Transverse colon (tissue), 4 donors: ENCODE measurements around the gene TBX1. TPM values are rescaled to one million over a fixed set of nuclear protein-coding genes. Genes with fewer than 3 reads are reported as not detected.

Source experiments
- DNase-seq: peaks from one replicate; pipeline ENCODE4 v3.0.0-alpha.2; 2019
- H3K27ac ChIP-seq, 4 donors: fragments of 200-600 bp; sonication (generic); 2 replicates each; pipeline ENCODE4 v1.5.1; 2016 to 2018; ENCODE audit warnings: inconsistent platforms in 4 of 4
- H3K27me3 ChIP-seq: fragments of 200-600 bp; sonication (generic); 2 replicates; pipeline ENCODE4 v1.5.1; 2017; ENCODE audit warnings: inconsistent platforms
- H3K36me3 ChIP-seq, 4 donors: fragments of 200-600 bp; sonication (generic); 2 replicates each; pipeline ENCODE4 v1.5.1; 2017 to 2019; ENCODE audit warnings: inconsistent platforms in 4 of 4
- H3K4me1 ChIP-seq, 4 donors: fragments of 200-600 bp; sonication (generic); 2 replicates each; pipeline ENCODE4 v1.5.1; 2017 to 2020; ENCODE audit warnings: inconsistent platforms in 4 of 4
- H3K4me3 ChIP-seq, 4 donors: fragments of 200-600 bp; sonication (generic); 1 replicate in 1 of 4; 2 replicates in 3 of 4; pipeline versions ENCODE4 v1.5.1 to v1.6.1; 2017 to 2019; ENCODE audit warnings: inconsistent platforms in 4 of 4
- H3K9me3 ChIP-seq, 2 donors: fragments of 200-600 bp; sonication (generic); 2 replicates each; pipeline ENCODE4 v1.5.1; 2017 to 2019; ENCODE audit warnings: inconsistent platforms in 2 of 2
- EP300 ChIP-seq: sonication (generic); formaldehyde crosslinking; IDR thresholded peaks from one replicate; pipeline ENCODE4 v1.6.1; 2017; ENCODE audit warnings: antibody characterized with exemption, low read depth
- POLR2A ChIP-seq: fragments of 450-650 bp; IDR thresholded peaks from one replicate; pipeline ENCODE4 v1.6.1; 2016; ENCODE audit warnings: antibody characterized with exemption, mild to moderate bottlenecking, moderate library complexity
- POLR2AphosphoS5 ChIP-seq, 3 donors: sonication (generic); formaldehyde crosslinking; IDR thresholded peaks; one replicate each; pipeline ENCODE4 v1.6.1; 2016; ENCODE audit warnings: antibody characterized with exemption in 3 of 3
- whole genome bisulfite sequencing, 2 donors: methylation state at CpG; one replicate each; pipeline ENCODE4 v1.1.5; 2018; ENCODE audit warnings: low coverage in 1 of 2; 5-methylcytosine and 5-hydroxymethylcytosine counted together
- in situ Hi-C, 4 donors: fragments of 200-750 bp; cut with MboI; loops; one replicate each; pipeline versions ENCODE4 v1.15.0 to v1.15.1; 2017; ENCODE audit warnings: low sequenced_read_pairs in 3 of 4, low pct_ligation_motif_present in 1 of 4, low pct_unique_long_range_greater_than_20kb in 1 of 4
- intact Hi-C: fragments of 100-400 bp; cut with DNase I; formaldehyde crosslinking; loops from one replicate; pipeline ENCODE4 v1.15.1; 2023; ENCODE audit warnings: low total_unique reads
- total RNA-seq, 4 donors: library from RNA; depleted of rRNA; stranded (reverse); fragments of >200 nt; gene quantifications; one replicate each; pipeline ENCODE4 v1.1.0, GENCODE V29; 2016
- TF ChIP-seq, protein P1 (sequence below), 5 experiments: fragments of 200-600 bp in 3 of 5; fragments of 450-650 bp in 2 of 5; sonication (generic) in 3 of 5; IDR thresholded peaks; 1 replicate in 2 of 5; 2 replicates in 3 of 5; pipeline ENCODE4 v1.5.1; 2016 to 2017; ENCODE audit warnings: antibody characterized with exemption in 5 of 5, inconsistent platforms in 3 of 5, mild to moderate bottlenecking in 2 of 5, moderate library complexity in 1 of 5

TBX1 gene
- total RNA-seq, 4 donors from 2014 or later = 1.1 to 1.3 TPM; not detected in 2

DNA sequence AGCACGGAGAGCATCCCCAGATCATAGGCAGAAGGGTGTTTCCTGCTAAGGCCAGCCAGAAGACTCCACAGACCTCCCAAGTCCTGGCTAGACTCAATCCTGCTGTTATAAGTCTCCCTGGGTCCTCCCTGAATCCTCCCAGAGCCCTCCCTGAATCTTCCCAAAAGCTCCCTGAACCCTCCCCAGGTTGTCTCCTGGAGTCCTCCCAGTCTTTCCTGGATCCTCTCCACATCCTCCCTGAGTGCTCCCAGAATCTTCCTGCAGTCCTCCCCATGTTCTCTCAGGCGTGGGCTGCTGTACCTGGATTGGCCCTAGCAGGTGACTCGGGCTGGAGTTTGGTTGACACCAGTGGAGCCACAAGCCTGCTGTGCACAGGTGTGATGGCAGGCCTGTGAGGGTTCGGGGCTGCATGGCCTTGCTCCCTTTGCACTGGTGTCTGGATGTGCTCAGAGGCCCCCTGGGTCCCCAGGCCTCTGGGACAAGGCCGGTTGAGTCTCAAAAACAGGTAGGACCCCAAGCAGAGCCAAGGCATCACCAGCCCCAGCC is 25.7 kb upstream of the TBX1 start:
- Histone ChIP-seq H3K36me3 (no peaks in the 10 kb centered on the region), H3K4me3 (no peak overlapping the region), H3K4me1 (peaks cover 0 to 8% (median 8%) of the 10 kb centered on the region in 4 donors), H3K27ac (no peak overlapping the region), H3K9me3 (no peaks in the 10 kb centered on the region), H3K27me3 (peaks cover 14% of the 10 kb centered on the region)
- intact Hi-C loops = no loop called here
- TF ChIP-seq POLR2A (no peak), EP300 (no peak), POLR2AphosphoS5 (IDR thresholded peaks at IDR 0.05) (no peak)
- TF ChIP-seq, protein P1, sequence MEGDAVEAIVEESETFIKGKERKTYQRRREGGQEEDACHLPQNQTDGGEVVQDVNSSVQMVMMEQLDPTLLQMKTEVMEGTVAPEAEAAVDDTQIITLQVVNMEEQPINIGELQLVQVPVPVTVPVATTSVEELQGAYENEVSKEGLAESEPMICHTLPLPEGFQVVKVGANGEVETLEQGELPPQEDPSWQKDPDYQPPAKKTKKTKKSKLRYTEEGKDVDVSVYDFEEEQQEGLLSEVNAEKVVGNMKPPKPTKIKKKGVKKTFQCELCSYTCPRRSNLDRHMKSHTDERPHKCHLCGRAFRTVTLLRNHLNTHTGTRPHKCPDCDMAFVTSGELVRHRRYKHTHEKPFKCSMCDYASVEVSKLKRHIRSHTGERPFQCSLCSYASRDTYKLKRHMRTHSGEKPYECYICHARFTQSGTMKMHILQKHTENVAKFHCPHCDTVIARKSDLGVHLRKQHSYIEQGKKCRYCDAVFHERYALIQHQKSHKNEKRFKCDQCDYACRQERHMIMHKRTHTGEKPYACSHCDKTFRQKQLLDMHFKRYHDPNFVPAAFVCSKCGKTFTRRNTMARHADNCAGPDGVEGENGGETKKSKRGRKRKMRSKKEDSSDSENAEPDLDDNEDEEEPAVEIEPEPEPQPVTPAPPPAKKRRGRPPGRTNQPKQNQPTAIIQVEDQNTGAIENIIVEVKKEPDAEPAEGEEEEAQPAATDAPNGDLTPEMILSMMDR (IDR thresholded peaks at IDR 0.05) = no peak
- 65% methylated on average over 5 of the region's 5 CpGs; no CpG with 5 or more reads in 1 of the 2 donors for WGBS, 2 donors
- in situ Hi-C loops = loop anchor here in 3 of 4 donors (5.0 kb wide), 1 partner anchor 177 kb away; no protein-coding TSS in a partner anchor
- DNase-seq = no peak

DNA sequence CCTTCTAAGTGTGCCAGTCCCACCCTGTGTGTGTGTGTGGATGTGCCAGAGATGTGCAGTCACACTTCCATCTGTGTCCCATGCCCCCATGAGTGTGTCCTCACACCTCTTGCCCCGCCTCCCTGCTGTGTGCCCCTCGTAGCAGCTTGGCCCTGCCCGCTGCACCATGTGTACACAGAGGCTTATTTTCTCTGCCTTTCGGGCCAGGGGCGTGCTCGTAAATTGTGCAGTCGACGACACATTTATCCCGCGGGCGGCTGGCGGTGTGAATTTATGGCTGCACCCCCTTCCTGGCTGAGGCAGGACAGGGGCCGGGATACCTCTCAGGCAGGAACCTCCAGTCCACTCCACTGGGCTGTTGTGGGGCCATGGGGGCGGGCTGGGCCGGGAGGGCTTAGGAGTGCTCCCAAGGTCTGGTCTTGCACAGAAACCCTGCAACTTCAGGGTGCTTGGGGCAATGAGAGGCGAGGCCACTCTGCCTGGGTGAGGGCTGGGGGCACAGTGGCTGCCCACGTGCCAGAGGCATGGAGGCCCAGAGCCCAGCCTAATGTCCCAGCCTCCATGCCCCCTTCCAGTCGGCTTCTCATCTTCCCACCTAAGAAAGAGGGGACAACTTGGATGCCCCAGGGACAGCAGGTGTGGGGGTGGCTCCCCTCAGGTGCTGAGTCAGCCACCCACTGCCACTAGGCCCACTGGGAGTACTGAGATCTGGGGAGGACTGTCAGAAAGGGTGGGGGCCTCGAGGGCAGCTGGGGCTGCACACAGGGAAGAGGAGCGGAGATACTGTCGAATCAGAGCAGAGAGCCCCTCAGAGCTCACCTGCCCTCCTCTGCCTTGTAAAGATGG is 24.7 kb upstream of the TBX1 start:
- no peak for DNase-seq
- no peaks in the 10 kb centered on the region for H3K9me3 ChIP-seq
- intact Hi-C loops = no loop called here
- TF ChIP-seq POLR2A = no peak
- no peak for TF ChIP-seq EP300
- TF ChIP-seq POLR2AphosphoS5 (IDR thresholded peaks at IDR 0.05) = no peak
- TF ChIP-seq, protein P1 (IDR thresholded peaks at IDR 0.05) = no peak
- no peak overlapping the region for H3K4me3 ChIP-seq
- peaks cover 0 to 3% (median 2%) of the 10 kb centered on the region in 4 donors for H3K4me1 ChIP-seq
- no peaks in the 10 kb centered on the region for H3K36me3 ChIP-seq
- WGBS, 2 donors = 50 to 60% methylated on average over 6 to 21 of the region's 21 CpGs
- no peak overlapping the region for H3K27ac ChIP-seq
- in situ Hi-C loops = no loop called here
- H3K27me3 ChIP-seq = peaks cover 14% of the 10 kb centered on the region

DNA sequence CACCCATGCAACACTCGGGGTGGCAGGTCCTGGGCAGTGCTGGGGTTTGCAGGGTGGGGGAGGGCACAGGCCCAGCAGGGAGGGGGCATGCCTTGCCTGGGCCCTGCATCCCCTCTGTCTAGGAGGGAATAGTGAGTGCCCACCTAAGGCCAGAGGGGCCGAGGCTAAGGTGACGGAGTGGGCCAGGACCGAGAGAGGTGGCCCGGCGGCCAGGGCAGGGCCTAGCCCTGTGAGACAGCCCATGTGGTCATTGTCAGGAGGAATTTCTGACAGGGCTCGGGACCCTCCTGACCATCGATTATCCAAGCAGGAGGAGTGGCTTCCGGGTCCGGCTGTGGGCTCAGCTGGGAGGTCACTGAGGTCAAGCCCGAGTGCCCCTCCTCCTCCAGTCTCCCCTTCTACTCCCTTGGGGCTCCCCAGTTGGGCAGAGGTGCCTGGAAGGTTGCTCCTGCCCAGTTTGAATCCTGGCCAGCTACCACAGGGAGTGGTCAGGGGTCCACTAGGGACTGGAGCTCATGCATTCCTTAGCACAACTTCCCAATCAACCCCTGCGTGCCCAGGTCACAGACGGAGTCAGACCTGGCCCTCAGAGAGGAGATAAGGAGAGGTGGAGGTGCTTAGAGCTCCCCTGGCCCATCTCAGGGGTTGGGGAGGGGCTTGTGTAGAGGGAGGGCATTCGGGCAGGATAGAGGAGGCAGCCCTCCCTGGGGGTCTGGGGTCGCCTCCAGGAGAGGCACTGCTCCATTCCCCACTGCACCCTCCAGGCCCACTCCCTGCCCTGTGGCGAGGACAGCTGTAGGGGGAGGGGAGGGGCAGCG is 22.5 kb upstream of the TBX1 start:
- no peak for TF ChIP-seq EP300
- no peak for DNase-seq
- intact Hi-C loops (no loop called here), in situ Hi-C loops (no loop called here)
- no peaks in the 10 kb centered on the region for H3K36me3 ChIP-seq
- 78 to 100% methylated on average over 1 to 16 of the region's 17 CpGs for WGBS, 2 donors
- H3K27ac ChIP-seq = no peak overlapping the region
- H3K27me3 ChIP-seq = peaks cover 6% of the 10 kb centered on the region
- H3K9me3 ChIP-seq = no peaks in the 10 kb centered on the region
- no peaks in the 10 kb centered on the region for H3K4me1 ChIP-seq
- H3K4me3 ChIP-seq = no peak overlapping the region

DNA sequence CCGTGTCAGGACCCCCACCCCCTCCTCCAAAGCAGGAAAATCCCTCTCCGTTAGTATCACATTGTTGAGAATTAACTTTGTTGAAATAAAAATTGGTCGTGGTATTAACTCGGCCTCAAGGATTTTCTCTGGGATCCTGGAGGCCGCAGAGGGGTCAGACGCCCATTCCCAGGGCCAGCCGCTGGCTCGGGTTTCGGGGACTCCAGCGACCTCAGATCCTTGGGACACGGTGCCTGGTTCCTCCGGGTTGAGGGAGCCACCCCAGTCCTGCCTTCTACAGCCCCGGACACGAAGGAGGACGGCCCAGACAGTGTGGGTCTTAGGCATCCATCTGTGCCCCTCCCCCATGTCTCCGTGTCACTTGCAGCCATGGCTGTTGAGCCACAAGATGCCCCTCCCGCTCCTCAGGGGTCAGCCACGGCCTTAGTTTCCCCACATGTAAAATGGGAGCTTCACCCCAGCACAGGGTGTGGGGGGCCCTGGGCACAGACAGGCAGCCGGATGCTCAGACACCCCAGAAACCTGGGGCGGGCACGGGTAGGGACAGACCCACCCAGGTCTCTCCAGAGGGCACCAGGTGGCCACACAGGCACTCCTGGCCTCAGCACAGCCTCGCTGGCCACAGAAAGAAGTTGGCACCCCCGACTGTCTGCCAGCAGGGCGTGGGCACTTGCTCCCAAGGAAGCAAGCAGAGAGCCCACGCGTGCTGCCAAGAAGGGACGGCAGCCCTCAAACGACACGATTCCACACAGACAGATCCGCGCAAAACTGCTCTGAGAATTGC is 21.7 kb upstream of the TBX1 start:
- Histone ChIP-seq H3K36me3 (no peaks in the 10 kb centered on the region), H3K4me3 (no peak overlapping the region), H3K27me3 (peaks cover 6% of the 10 kb centered on the region), H3K27ac (no peak overlapping the region), H3K9me3 (no peaks in the 10 kb centered on the region), H3K4me1 (no peaks in the 10 kb centered on the region)
- in situ Hi-C loops (no loop called here), intact Hi-C loops (no loop called here)
- no peak for DNase-seq
- WGBS, 2 donors = 53% methylated on average over 31 of the region's 31 CpGs; no CpG with 5 or more reads in 1 of the 2 donors
- TF ChIP-seq EP300 = no peak
- no peak for TF ChIP-seq POLR2A
- no peak for TF ChIP-seq POLR2AphosphoS5 (IDR thresholded peaks at IDR 0.05)
- TF ChIP-seq, protein P1 (IDR thresholded peaks at IDR 0.05) = no peak
